Smooth muscle cell (in vitro differentiated cells): ENCODE data around the gene CRYGS. TPM values are rescaled to one million over a fixed set of nuclear protein-coding genes. Genes with fewer than 3 reads are reported as not detected.

Source experiments
- DNase-seq: peaks from one replicate; lab custom pipeline; 2025; ENCODE audit not compliant: unreplicated experiment; lab: John Stamatoyannopoulos, UW
- H2AFZ ChIP-seq: fragments of 200-600 bp; sonication (generic); 2 replicates; pipeline ENCODE4 v1.6.0; 2016; ENCODE audit warnings: antibody characterized with exemption, low read depth, mild to moderate bottlenecking
- H3F3A ChIP-seq: fragments of 200-600 bp; sonication (generic); 2 replicates; pipeline ENCODE4 v1.6.0; 2017; ENCODE audit warnings: antibody characterized with exemption, low read depth
- H3K27ac ChIP-seq: fragments of 200-600 bp; sonication (generic); 2 replicates; pipeline ENCODE4 v1.5.1; 2016; ENCODE audit warnings: low read depth, mild to moderate bottlenecking
- H3K27me3 ChIP-seq: fragments of 200-600 bp; sonication (generic); 2 replicates; pipeline ENCODE4 v1.6.1; 2016; ENCODE audit warnings: low read depth, mild to moderate bottlenecking
- H3K36me3 ChIP-seq: fragments of 200-600 bp; sonication (generic); 2 replicates; pipeline ENCODE4 v1.5.1; 2016; ENCODE audit warnings: low read depth
- H3K4me1 ChIP-seq: fragments of 200-600 bp; sonication (generic); 2 replicates; pipeline ENCODE4 v1.5.1; 2016; ENCODE audit warnings: low read depth
- H3K4me2 ChIP-seq: fragments of 200-600 bp; sonication (generic); 2 replicates; pipeline ENCODE4 v1.6.0; 2016; ENCODE audit warnings: mild to moderate bottlenecking
- H3K4me3 ChIP-seq: fragments of 200-600 bp; sonication (generic); 2 replicates; pipeline ENCODE4 v1.5.1; 2016; ENCODE audit warnings: mild to moderate bottlenecking
- H3K79me2 ChIP-seq: fragments of 200-600 bp; sonication (generic); 2 replicates; pipeline ENCODE4 v1.6.0; 2016; ENCODE audit warnings: low read depth, mild to moderate bottlenecking
- H3K9ac ChIP-seq: fragments of 200-600 bp; sonication (generic); 2 replicates; pipeline ENCODE4 v1.6.0; 2016; ENCODE audit warnings: low read depth
- H3K9me3 ChIP-seq: fragments of 200-600 bp; sonication (generic); replicated peaks from 2 replicates; pipeline ENCODE4 v1.5.1; 2016; ENCODE audit warnings: low read depth
- H4K20me1 ChIP-seq: fragments of 200-600 bp; sonication (generic); 2 replicates; pipeline ENCODE4 v1.6.0; 2016; ENCODE audit warnings: low read depth
- CTCF ChIP-seq: fragments of 200-600 bp; sonication (generic); IDR thresholded peaks from 2 replicates; pipeline ENCODE4 v1.5.1; 2017; ENCODE audit warnings: borderline replicate concordance, mild to moderate bottlenecking, antibody characterized with exemption; ENCODE audit not compliant: insufficient read depth, poor library complexity, severe bottlenecking
- WGBS: methylation state at CpG from one replicate; pipeline ENCODE4 v1.1.7; 2016; ENCODE audit warnings: low lambda C conversion rate; 5-methylcytosine and 5-hydroxymethylcytosine counted together
- polyA plus RNA-seq: library from polyadenylated mRNA; unstranded; fragments of >200 nt; fragmentation: Nextera tagmentation; extraction: Ambion mirVana; gene quantifications from 2 replicates; pipeline ENCODE4 v1.2.1, GENCODE V29; 2016
- total RNA-seq: library from RNA; depleted of rRNA; stranded (reverse); fragments of >200 nt; gene quantifications from 2 replicates; pipeline ENCODE4 v1.2.3, GENCODE V29; 2014

CRYGS gene
- total and polyA plus RNA-seq, 2 experiments from 2014 or later, result 5.5 to 6.6 TPM

GRCh38 chr3:186525369-186526255, 18.6 kb downstream of the CRYGS start:
- Histone ChIP-seq H3K4me2 (no peak overlapping the region), H3K27me3 (no peaks in the 10 kb centered on the region)
- 85% methylated on average over 9 of the region's 9 CpGs for whole genome bisulfite sequencing

DNA sequence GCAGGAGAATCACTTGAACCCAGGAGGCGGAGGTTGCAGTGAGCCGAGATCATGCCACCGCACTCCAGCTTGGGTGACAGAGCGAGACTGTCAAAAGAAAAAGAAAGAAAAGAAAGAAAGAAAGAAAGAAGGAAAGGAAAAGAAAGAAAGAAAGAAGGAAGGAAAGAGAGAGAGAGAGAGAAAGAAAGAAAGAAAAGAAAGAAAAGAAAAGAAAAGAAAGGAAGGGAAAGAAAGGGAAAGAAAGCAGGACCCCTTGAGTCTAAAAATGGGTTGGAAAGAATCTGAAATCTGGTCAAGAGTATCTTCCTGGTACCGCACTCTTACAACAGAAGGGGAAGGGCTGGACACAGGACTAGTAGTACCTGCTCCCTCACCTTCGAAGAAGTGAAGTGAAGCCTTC, 19.6 kb downstream of the CRYGS start:
- no peak overlapping the region for H2AFZ ChIP-seq
- no peak for DNase-seq
- no peaks in the 10 kb centered on the region for H3K79me2 ChIP-seq
- no peaks in the 10 kb centered on the region for H3K9me3 ChIP-seq
- no peak overlapping the region for H3K9ac ChIP-seq
- no peak overlapping the region for H3K4me3 ChIP-seq
- peaks cover 9% of the 10 kb centered on the region for H3K4me1 ChIP-seq
- no peak for TF ChIP-seq CTCF
- no peak overlapping the region for H3K27ac ChIP-seq
- no peaks in the 10 kb centered on the region for H3K36me3 ChIP-seq
- no peaks in the 10 kb centered on the region for H3K27me3 ChIP-seq
- 96% methylated on average over 6 of the region's 6 CpGs for WGBS
- no peak overlapping the region for H3K4me2 ChIP-seq
- H3F3A ChIP-seq, result no peaks in the 10 kb centered on the region
- H4K20me1 ChIP-seq, result no peaks in the 10 kb centered on the region

More at GRCh38 chr3:186525369-186526255, 18.6 kb downstream of the CRYGS start:
- Histone ChIP-seq H3F3A (no peaks in the 10 kb centered on the region), H3K9me3 (no peaks in the 10 kb centered on the region), H3K4me3 (no peak overlapping the region), H3K79me2 (no peaks in the 10 kb centered on the region), H4K20me1 (no peaks in the 10 kb centered on the region), H3K4me1 (peaks cover 13% of the 10 kb centered on the region), H3K36me3 (no peaks in the 10 kb centered on the region), H3K27ac (no peak overlapping the region), H3K9ac (no peak overlapping the region), H2AFZ (no peak overlapping the region)
- TF ChIP-seq CTCF, result no peak
- DNase-seq, result no peak

DNA sequence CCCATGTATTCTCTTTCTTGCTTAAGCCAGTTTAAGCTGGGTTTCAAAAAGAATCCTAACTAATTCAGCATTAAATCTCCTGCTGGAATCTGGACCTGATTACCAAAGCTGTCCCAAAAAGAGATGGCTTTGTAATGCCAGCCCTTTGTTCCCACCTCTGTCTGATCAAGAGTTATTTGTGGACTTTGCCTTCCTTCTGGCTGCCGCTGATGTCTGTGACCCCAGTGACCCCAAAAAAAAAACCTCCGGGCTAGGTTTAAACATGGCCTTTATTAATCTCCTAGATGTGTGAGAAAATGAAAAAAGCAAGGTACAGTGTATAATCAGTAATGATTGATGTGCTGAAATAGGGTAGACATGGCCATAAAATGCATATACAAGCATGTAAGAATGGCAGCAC, 20.7 kb downstream of the CRYGS start:
- WGBS, result 95% methylated on average over 2 of the region's 2 CpGs
- H3K4me3 ChIP-seq, result no peak overlapping the region

More for the DNA sequence above, 20.7 kb downstream of the CRYGS start:
- Histone ChIP-seq H3K4me2 (no peak overlapping the region), H3K79me2 (no peaks in the 10 kb centered on the region), H4K20me1 (no peaks in the 10 kb centered on the region), H3F3A (no peaks in the 10 kb centered on the region), H3K9ac (no peak overlapping the region), H3K27ac (no peak overlapping the region), H3K9me3 (no peaks in the 10 kb centered on the region), H3K36me3 (no peaks in the 10 kb centered on the region), H3K27me3 (no peaks in the 10 kb centered on the region), H3K4me1 (peaks cover 9% of the 10 kb centered on the region), H2AFZ (no peak overlapping the region)
- TF ChIP-seq CTCF, result no peak
- DNase-seq, result no peak
